WTC11 (cell line): ENCODE measurements around the gene KLLN. TPM values are rescaled to one million over a fixed set of nuclear protein-coding genes. Genes with fewer than 3 reads are reported as not detected.

Source experiments
- ATAC-seq: fragments of 200-7000 bp; cut with Tn5 transposase; 2 replicates; pipeline ENCODE4 v1.10.0; 2021; ENCODE audit warnings: mild to moderate bottlenecking, moderate library complexity
- CTCF ChIA-PET: fragments of 300-600 bp; sonication (Branson Sonifier 250); formaldehyde crosslinking; loops from one replicate; lab custom pipeline; 2021; ENCODE audit warnings: antibody characterized with exemption; lab: Charles Lee
- POLR2A ChIA-PET: fragments of 350-600 bp; sonication (Branson Sonifier 250); formaldehyde crosslinking; loops from one replicate; lab custom pipeline; 2021; ENCODE audit warnings: antibody characterized with exemption; lab: Charles Lee
- DNase-seq: peaks from one replicate; pipeline ENCODE4 v3.0.0; 2021; ENCODE audit warnings: low spot score
- H3K27ac Mint-ChIP-seq: 2 replicates; pipeline ENCODE4 v1.8.0; 2021; ENCODE audit warnings: mixed read lengths
- H3K27me3 Mint-ChIP-seq: 2 replicates; pipeline ENCODE4 v1.8.0; 2021; ENCODE audit warnings: low read depth, mild to moderate bottlenecking, moderate library complexity, mixed read lengths
- H3K36me3 Mint-ChIP-seq: 2 replicates; pipeline ENCODE4 v1.8.0; 2021; ENCODE audit warnings: mixed read lengths
- H3K4me1 Mint-ChIP-seq: 2 replicates; pipeline ENCODE4 v1.8.0; 2022; ENCODE audit warnings: mixed read lengths
- H3K4me3 Mint-ChIP-seq: 2 replicates; pipeline ENCODE4 v1.8.0; 2021; ENCODE audit warnings: mild to moderate bottlenecking, moderate library complexity, mixed read lengths
- H3K9me3 Mint-ChIP-seq: 2 replicates; pipeline ENCODE4 v1.8.0; 2021; ENCODE audit warnings: mixed read lengths
- CREM ChIP-seq: sonication (generic); formaldehyde crosslinking; IDR thresholded peaks from 2 replicates; pipeline ENCODE4 v1.8.1; 2022; ENCODE audit warnings: mild to moderate bottlenecking, missing genetic modification reagents, moderate library complexity
- JAZF1 ChIP-seq: fragments of 250-450 bp; sonication (Bioruptor Pico); IDR thresholded peaks from 2 replicates; pipeline ENCODE4 v1.9.0; 2021; ENCODE audit warnings: moderate library complexity, mild to moderate bottlenecking, inconsistent platforms
- MYBL2 ChIP-seq: sonication (generic); formaldehyde crosslinking; IDR thresholded peaks from 2 replicates; pipeline ENCODE4 v1.8.1; 2023; ENCODE audit warnings: mild to moderate bottlenecking, moderate library complexity, missing genetic modification reagents
- NFATC4 ChIP-seq: fragments of 250-450 bp; sonication (Bioruptor Pico); IDR thresholded peaks from 2 replicates; pipeline ENCODE4 v1.9.0; 2021; ENCODE audit warnings: mild to moderate bottlenecking
- NFE2L1 ChIP-seq: sonication (generic); formaldehyde crosslinking; IDR thresholded peaks from 2 replicates; pipeline ENCODE4 v1.8.1; 2023; ENCODE audit warnings: missing genetic modification reagents
- SMAD4 ChIP-seq: sonication (generic); formaldehyde crosslinking; IDR thresholded peaks from 2 replicates; pipeline ENCODE4 v1.8.0; 2022; ENCODE audit warnings: mild to moderate bottlenecking, missing genetic modification reagents
- TEAD1 ChIP-seq: sonication (generic); formaldehyde crosslinking; IDR thresholded peaks from 2 replicates; pipeline ENCODE4 v1.8.0; 2022; ENCODE audit warnings: mild to moderate bottlenecking, missing genetic modification reagents
- total RNA-seq: library from RNA; stranded (reverse); gene quantifications from 3 replicates; pipeline ENCODE4 v1.2.3, GENCODE V29; 2021
- TF ChIP-seq, protein P1 (sequence below): sonication (generic); formaldehyde crosslinking; IDR thresholded peaks from 2 replicates; pipeline ENCODE4 v1.8.1; 2023; ENCODE audit warnings: mild to moderate bottlenecking, missing genetic modification reagents
- TF ChIP-seq, protein P2 (sequence below): sonication (generic); formaldehyde crosslinking; IDR thresholded peaks from 2 replicates; pipeline ENCODE4 v1.8.1; 2023; ENCODE audit warnings: mild to moderate bottlenecking, missing genetic modification reagents, moderate library complexity
- TF ChIP-seq, protein P3 (sequence below): sonication (generic); formaldehyde crosslinking; IDR thresholded peaks from 2 replicates; pipeline ENCODE4 v1.8.1; 2022; ENCODE audit warnings: missing genetic modification reagents, borderline replicate concordance
- TF ChIP-seq, protein P4 (sequence below): sonication (generic); formaldehyde crosslinking; conservative IDR thresholded peaks from 2 replicates; pipeline ENCODE4 v1.8.1; 2023; ENCODE audit warnings: mild to moderate bottlenecking, low read depth, missing genetic modification reagents, moderate library complexity
- TF ChIP-seq, protein P5 (sequence below): sonication (generic); formaldehyde crosslinking; IDR thresholded peaks from 2 replicates; pipeline ENCODE4 v1.8.1; 2022; ENCODE audit warnings: low read depth, missing genetic modification reagents, borderline replicate concordance
- TF ChIP-seq, protein P6 (sequence below): fragments of 250-450 bp; sonication (Bioruptor Pico); conservative IDR thresholded peaks from 2 replicates; pipeline ENCODE4 v1.9.0; 2021; ENCODE audit warnings: mild to moderate bottlenecking
- TF ChIP-seq, protein P7 (sequence below): fragments of 250-450 bp; sonication (Bioruptor Pico); IDR thresholded peaks from 2 replicates; pipeline ENCODE4 v1.9.0; 2021; ENCODE audit warnings: mild to moderate bottlenecking, borderline replicate concordance
- TF ChIP-seq, protein P8 (sequence below): fragments of 250-450 bp; sonication (Bioruptor Pico); IDR thresholded peaks from 2 replicates; pipeline ENCODE4 v1.9.0; 2021; ENCODE audit warnings: moderate library complexity, mild to moderate bottlenecking, inconsistent platforms, borderline replicate concordance

The KLLN gene
- total RNA-seq, 1 experiment from 2014 or later = 0.52 TPM

DNA sequence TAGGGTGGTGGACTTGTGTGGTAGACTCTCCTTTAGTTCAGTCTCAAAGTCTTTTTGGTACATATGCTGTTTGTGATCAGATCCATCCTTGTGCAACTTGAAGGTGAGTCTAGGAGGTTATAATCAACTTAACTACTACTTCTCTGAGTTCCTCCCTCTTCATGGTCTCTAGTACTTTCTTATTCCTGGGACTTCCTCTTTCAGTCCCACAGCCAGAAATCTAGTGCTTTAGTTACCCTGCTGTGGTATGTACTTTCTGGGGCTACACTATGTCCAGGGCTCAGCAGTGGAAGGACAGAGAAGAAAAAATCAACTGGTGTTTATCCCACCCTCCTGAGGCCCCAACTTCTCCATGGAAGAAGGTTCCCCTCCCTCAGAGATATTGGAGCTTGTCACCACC is 25.9 kb downstream of the KLLN start:
- ATAC-seq (no peak), DNase-seq (no peak)
- POLR2A ChIA-PET = no interaction called here
- Mint-ChIP-seq H3K9me3 (peaks cover 8% of the 10 kb centered on the region), H3K36me3 (no peaks in the 10 kb centered on the region), H3K27me3 (no peaks in the 10 kb centered on the region; the same call in 1 of the 2 replicates), H3K4me3 (no peak overlapping the region), H3K27ac (no peak overlapping the region), H3K4me1 (0 out of 2 replicates have a peak, but pooled peaks cover 3% of the 10 kb centered on the region)
- CTCF ChIA-PET = no interaction called here
- TF ChIP-seq, protein P1, sequence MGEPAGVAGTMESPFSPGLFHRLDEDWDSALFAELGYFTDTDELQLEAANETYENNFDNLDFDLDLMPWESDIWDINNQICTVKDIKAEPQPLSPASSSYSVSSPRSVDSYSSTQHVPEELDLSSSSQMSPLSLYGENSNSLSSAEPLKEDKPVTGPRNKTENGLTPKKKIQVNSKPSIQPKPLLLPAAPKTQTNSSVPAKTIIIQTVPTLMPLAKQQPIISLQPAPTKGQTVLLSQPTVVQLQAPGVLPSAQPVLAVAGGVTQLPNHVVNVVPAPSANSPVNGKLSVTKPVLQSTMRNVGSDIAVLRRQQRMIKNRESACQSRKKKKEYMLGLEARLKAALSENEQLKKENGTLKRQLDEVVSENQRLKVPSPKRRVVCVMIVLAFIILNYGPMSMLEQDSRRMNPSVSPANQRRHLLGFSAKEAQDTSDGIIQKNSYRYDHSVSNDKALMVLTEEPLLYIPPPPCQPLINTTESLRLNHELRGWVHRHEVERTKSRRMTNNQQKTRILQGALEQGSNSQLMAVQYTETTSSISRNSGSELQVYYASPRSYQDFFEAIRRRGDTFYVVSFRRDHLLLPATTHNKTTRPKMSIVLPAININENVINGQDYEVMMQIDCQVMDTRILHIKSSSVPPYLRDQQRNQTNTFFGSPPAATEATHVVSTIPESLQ (CRISPR knock-in tag) = no peak
- TF ChIP-seq, protein P2, sequence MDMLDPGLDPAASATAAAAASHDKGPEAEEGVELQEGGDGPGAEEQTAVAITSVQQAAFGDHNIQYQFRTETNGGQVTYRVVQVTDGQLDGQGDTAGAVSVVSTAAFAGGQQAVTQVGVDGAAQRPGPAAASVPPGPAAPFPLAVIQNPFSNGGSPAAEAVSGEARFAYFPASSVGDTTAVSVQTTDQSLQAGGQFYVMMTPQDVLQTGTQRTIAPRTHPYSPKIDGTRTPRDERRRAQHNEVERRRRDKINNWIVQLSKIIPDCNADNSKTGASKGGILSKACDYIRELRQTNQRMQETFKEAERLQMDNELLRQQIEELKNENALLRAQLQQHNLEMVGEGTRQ (CRISPR knock-in tag) = no peak
- TF ChIP-seq SMAD4 (no peak), MYBL2 (no peak), CREM (no peak)
- TF ChIP-seq, protein P3, sequence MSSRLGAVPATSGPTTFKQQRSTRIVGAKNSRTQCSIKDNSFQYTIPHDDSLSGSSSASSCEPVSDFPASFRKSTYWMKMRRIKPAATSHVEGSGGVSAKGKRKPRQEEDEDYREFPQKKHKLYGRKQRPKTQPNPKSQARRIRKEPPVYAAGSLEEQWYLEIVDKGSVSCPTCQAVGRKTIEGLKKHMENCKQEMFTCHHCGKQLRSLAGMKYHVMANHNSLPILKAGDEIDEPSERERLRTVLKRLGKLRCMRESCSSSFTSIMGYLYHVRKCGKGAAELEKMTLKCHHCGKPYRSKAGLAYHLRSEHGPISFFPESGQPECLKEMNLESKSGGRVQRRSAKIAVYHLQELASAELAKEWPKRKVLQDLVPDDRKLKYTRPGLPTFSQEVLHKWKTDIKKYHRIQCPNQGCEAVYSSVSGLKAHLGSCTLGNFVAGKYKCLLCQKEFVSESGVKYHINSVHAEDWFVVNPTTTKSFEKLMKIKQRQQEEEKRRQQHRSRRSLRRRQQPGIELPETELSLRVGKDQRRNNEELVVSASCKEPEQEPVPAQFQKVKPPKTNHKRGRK (CRISPR knock-in tag) = no peak

DNA sequence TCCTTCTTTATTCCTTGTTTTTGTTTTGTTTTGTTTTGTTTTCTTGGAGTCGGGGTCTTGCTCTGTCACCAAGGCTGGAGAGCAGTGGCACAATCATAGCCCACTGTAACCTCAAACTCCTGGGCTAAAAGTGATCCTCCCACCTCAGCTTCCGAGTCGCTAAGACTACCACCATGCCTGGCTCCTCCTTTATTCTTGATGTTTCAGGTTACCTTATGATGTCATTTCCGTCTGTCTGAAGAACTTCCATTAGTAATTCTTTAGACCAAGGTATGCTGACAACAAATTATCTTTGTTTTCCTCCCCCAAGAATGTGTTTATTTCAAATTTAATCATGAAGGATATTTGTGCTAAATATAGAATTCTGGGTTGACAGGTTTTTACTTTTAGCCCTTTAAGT is 27.2 kb downstream of the KLLN start:
- ATAC-seq = peak; percentile 60
- CTCF ChIA-PET = no interaction called here
- Mint-ChIP-seq H3K27me3 (no peaks in the 10 kb centered on the region; the same call in 1 of the 2 replicates), H3K9me3 (peaks cover 8% of the 10 kb centered on the region)
- TF ChIP-seq, protein P4, sequence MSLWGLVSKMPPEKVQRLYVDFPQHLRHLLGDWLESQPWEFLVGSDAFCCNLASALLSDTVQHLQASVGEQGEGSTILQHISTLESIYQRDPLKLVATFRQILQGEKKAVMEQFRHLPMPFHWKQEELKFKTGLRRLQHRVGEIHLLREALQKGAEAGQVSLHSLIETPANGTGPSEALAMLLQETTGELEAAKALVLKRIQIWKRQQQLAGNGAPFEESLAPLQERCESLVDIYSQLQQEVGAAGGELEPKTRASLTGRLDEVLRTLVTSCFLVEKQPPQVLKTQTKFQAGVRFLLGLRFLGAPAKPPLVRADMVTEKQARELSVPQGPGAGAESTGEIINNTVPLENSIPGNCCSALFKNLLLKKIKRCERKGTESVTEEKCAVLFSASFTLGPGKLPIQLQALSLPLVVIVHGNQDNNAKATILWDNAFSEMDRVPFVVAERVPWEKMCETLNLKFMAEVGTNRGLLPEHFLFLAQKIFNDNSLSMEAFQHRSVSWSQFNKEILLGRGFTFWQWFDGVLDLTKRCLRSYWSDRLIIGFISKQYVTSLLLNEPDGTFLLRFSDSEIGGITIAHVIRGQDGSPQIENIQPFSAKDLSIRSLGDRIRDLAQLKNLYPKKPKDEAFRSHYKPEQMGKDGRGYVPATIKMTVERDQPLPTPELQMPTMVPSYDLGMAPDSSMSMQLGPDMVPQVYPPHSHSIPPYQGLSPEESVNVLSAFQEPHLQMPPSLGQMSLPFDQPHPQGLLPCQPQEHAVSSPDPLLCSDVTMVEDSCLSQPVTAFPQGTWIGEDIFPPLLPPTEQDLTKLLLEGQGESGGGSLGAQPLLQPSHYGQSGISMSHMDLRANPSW = no peak
- no peak for TF ChIP-seq TEAD1
- TF ChIP-seq, protein P5, sequence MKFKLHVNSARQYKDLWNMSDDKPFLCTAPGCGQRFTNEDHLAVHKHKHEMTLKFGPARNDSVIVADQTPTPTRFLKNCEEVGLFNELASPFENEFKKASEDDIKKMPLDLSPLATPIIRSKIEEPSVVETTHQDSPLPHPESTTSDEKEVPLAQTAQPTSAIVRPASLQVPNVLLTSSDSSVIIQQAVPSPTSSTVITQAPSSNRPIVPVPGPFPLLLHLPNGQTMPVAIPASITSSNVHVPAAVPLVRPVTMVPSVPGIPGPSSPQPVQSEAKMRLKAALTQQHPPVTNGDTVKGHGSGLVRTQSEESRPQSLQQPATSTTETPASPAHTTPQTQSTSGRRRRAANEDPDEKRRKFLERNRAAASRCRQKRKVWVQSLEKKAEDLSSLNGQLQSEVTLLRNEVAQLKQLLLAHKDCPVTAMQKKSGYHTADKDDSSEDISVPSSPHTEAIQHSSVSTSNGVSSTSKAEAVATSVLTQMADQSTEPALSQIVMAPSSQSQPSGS (CRISPR knock-in tag) = no peak
- no peak for TF ChIP-seq JAZF1 (CRISPR knock-in tag)
- TF ChIP-seq, protein P6, sequence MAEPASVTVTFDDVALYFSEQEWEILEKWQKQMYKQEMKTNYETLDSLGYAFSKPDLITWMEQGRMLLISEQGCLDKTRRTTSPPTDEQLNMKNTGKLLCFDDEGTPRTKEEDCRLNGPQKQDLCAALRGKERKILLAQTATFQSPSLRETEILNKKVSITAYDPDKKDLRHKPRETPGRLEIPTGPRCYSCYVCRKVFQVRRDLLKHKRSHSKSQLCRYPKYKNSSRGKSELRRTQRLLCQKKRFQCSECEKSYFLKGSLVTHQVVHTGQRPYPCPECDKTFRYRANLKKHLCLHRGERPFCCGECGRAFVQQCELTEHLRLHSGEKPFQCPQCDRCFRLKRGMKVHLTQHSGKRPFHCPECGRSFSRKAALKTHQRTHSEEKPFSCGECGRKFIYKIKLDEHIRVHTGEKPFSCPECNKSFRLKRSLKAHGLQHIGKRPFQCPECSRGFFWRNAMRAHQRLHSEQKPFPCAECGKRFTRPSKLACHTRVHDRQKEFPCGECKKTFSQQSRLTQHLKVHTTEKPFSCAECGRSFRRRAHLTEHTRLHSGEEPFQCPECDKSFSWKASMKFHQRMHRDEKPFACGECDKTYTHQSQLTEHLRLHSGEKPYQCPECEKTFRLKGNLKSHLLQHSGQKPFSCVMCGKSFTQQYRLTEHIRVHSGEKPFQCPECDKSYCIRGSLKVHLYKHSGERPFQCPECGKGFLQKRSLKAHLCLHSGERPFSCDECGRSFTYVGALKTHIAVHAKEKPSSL (CRISPR knock-in tag) = no peak
- TF ChIP-seq, protein P7, sequence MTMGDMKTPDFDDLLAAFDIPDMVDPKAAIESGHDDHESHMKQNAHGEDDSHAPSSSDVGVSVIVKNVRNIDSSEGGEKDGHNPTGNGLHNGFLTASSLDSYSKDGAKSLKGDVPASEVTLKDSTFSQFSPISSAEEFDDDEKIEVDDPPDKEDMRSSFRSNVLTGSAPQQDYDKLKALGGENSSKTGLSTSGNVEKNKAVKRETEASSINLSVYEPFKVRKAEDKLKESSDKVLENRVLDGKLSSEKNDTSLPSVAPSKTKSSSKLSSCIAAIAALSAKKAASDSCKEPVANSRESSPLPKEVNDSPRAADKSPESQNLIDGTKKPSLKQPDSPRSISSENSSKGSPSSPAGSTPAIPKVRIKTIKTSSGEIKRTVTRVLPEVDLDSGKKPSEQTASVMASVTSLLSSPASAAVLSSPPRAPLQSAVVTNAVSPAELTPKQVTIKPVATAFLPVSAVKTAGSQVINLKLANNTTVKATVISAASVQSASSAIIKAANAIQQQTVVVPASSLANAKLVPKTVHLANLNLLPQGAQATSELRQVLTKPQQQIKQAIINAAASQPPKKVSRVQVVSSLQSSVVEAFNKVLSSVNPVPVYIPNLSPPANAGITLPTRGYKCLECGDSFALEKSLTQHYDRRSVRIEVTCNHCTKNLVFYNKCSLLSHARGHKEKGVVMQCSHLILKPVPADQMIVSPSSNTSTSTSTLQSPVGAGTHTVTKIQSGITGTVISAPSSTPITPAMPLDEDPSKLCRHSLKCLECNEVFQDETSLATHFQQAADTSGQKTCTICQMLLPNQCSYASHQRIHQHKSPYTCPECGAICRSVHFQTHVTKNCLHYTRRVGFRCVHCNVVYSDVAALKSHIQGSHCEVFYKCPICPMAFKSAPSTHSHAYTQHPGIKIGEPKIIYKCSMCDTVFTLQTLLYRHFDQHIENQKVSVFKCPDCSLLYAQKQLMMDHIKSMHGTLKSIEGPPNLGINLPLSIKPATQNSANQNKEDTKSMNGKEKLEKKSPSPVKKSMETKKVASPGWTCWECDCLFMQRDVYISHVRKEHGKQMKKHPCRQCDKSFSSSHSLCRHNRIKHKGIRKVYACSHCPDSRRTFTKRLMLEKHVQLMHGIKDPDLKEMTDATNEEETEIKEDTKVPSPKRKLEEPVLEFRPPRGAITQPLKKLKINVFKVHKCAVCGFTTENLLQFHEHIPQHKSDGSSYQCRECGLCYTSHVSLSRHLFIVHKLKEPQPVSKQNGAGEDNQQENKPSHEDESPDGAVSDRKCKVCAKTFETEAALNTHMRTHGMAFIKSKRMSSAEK (CRISPR knock-in tag) = no peak
- TF ChIP-seq NFE2L1 = no peak
- TF ChIP-seq, protein P1 (CRISPR knock-in tag) = no peak
- TF ChIP-seq, protein P8, sequence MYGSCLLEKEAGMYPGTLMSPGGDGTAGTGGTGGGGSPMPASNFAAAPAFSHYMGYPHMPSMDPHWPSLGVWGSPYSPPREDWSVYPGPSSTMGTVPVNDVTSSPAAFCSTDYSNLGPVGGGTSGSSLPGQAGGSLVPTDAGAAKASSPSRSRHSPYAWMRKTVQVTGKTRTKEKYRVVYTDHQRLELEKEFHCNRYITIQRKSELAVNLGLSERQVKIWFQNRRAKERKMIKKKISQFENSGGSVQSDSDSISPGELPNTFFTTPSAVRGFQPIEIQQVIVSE (CRISPR knock-in tag) = no peak
- TF ChIP-seq NFATC4 (CRISPR knock-in tag) = no peak
- TF ChIP-seq, all 79 proteins: peak for 0
- Mint-ChIP-seq H3K4me3 (no peak overlapping the region), H3K27ac (no peak overlapping the region), H3K36me3 (no peaks in the 10 kb centered on the region), H3K4me1 (no peaks in the 10 kb centered on the region)
- DNase-seq = no peak
- POLR2A ChIA-PET = no interaction called here
